Loucy (cell line): ENCODE results near the gene SORCS1.

Experiments used
- H2AFZ ChIP-seq: fragments of 200-600 bp; sonication (generic); 2 replicates; pipeline ENCODE4 v1.6.0; 2016; ENCODE audit warnings: antibody characterized with exemption, mild to moderate bottlenecking, low read length, moderate library complexity
- H3F3A ChIP-seq: fragments of 200-600 bp; 2 replicates; pipeline ENCODE4 v1.6.0; 2016; ENCODE audit warnings: antibody characterized with exemption, low read depth, mild to moderate bottlenecking
- H3K27me3 ChIP-seq: fragments of 200-600 bp; sonication (generic); 2 replicates; pipeline ENCODE4 v1.6.1; 2014; ENCODE audit warnings: low read length, mild to moderate bottlenecking; ENCODE audit not compliant: insufficient read depth, poor library complexity, severe bottlenecking
- H3K36me3 ChIP-seq: fragments of 200-600 bp; sonication (generic); 2 replicates; pipeline ENCODE4 v1.6.1; 2016; ENCODE audit warnings: low read length; ENCODE audit not compliant: insufficient read depth
- H3K4me1 ChIP-seq: fragments of 200-600 bp; sonication (generic); 2 replicates; pipeline ENCODE4 v1.5.1; 2014; ENCODE audit warnings: low read length, mild to moderate bottlenecking; ENCODE audit not compliant: insufficient read depth, poor library complexity, severe bottlenecking
- H3K4me2 ChIP-seq: fragments of 200-600 bp; sonication (generic); 2 replicates; pipeline ENCODE4 v1.6.0; 2014; ENCODE audit warnings: antibody characterized with exemption, low read length, low read depth, mild to moderate bottlenecking; ENCODE audit not compliant: poor library complexity, severe bottlenecking
- H3K4me3 ChIP-seq: fragments of 200-600 bp; sonication (generic); 2 replicates; pipeline ENCODE4 v1.5.1; 2014; ENCODE audit warnings: low read length, mild to moderate bottlenecking, mixed read lengths; ENCODE audit not compliant: poor library complexity, severe bottlenecking
- H3K79me2 ChIP-seq: fragments of 200-600 bp; sonication (generic); 2 replicates; pipeline ENCODE4 v1.6.1; 2014; ENCODE audit warnings: low read length; ENCODE audit not compliant: insufficient read depth
- H3K9ac ChIP-seq: fragments of 200-600 bp; sonication (generic); 2 replicates; pipeline ENCODE4 v1.6.0; 2014; ENCODE audit warnings: mild to moderate bottlenecking, low read depth, low read length, moderate library complexity; ENCODE audit not compliant: poor library complexity, severe bottlenecking
- H3K9me2 ChIP-seq: fragments of 200-600 bp; sonication (generic); replicated peaks from 2 replicates; pipeline ENCODE4 v1.6.1; 2016; ENCODE audit warnings: low read depth, low read length, mixed read lengths
- H3K9me3 ChIP-seq: fragments of 200-600 bp; sonication (generic); 2 replicates; pipeline ENCODE4 v1.6.1; 2014; ENCODE audit warnings: mild to moderate bottlenecking, antibody characterized with exemption, low read length, low read depth; ENCODE audit not compliant: insufficient read depth
- H4K20me1 ChIP-seq: fragments of 200-600 bp; sonication (generic); 2 replicates; pipeline ENCODE4 v1.6.0; 2014; ENCODE audit warnings: antibody characterized with exemption, low read length, mild to moderate bottlenecking; ENCODE audit not compliant: insufficient read depth, poor library complexity, severe bottlenecking
- EZH2phosphoT487 ChIP-seq: fragments of 200-600 bp; IDR thresholded peaks from 2 replicates; pipeline ENCODE4 v1.6.1; 2018; ENCODE audit warnings: antibody characterized with exemption, mild to moderate bottlenecking, moderate library complexity, borderline replicate concordance
- TF ChIP-seq, protein P1 (sequence below): fragments of 200-600 bp; sonication (generic); conservative IDR thresholded peaks from 2 replicates; pipeline ENCODE4 v1.5.1; 2014; ENCODE audit warnings: mild to moderate bottlenecking, antibody characterized with exemption, low read length

Gene SORCS1

DNA sequence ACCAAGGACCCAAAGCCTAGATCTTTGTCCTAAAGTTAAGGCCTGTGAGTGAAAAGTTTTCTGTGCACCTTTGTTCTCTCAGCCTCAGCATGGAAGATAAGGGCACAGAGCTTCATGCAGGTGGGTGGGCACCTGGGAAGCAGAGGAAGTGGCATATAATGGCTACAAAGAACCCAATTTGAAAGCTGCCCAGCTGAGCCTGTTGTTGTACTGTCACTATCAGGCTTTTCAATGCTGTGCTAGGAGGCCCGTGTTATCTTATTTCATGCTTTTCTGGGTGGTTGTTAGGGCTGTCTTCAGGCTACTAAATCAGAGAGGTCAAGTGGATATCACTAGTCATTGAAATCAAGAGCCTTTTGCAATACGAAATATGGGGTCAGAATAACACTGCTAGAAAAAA, 443.8 kb downstream of the SORCS1 start:
- Histone ChIP-seq H3K4me1 (no peaks in the 10 kb centered on the region), H3K9me2 (no peaks in the 10 kb centered on the region), H2AFZ (no peak overlapping the region)

DNA sequence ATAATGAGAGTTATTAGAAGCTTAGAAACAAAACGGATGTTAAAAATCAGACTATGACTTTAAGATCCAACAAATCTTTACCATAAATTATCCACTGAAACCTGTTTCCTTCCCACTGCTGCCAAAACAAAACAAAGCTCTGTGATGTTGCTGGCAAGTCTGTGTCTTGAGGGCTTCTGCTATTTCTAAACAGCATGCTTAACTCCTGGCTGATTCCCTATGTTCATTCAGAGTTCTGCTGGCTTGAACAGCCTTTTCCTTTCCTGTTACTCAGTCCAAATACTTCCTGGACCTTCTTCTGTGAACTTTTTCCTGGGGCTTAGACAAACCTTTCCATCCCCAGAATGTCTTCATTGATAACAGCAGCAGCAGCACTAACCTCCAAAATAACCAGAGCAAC, 448.1 kb downstream of the SORCS1 start:
- Histone ChIP-seq H3K27me3 (no peaks in the 10 kb centered on the region), H3K9me3 (no peaks in the 10 kb centered on the region), H3F3A (no peaks in the 10 kb centered on the region), H3K36me3 (no peaks in the 10 kb centered on the region), H3K4me1 (peaks cover 15% of the 10 kb centered on the region), H3K79me2 (no peaks in the 10 kb centered on the region), H3K9me2 (no peaks in the 10 kb centered on the region), H3K4me3 (no peak overlapping the region), H3K4me2 (no peak overlapping the region), H2AFZ (no peak overlapping the region), H4K20me1 (no peaks in the 10 kb centered on the region), H3K9ac (no peak overlapping the region)
- no peak for TF ChIP-seq EZH2phosphoT487
- TF ChIP-seq, protein P1, sequence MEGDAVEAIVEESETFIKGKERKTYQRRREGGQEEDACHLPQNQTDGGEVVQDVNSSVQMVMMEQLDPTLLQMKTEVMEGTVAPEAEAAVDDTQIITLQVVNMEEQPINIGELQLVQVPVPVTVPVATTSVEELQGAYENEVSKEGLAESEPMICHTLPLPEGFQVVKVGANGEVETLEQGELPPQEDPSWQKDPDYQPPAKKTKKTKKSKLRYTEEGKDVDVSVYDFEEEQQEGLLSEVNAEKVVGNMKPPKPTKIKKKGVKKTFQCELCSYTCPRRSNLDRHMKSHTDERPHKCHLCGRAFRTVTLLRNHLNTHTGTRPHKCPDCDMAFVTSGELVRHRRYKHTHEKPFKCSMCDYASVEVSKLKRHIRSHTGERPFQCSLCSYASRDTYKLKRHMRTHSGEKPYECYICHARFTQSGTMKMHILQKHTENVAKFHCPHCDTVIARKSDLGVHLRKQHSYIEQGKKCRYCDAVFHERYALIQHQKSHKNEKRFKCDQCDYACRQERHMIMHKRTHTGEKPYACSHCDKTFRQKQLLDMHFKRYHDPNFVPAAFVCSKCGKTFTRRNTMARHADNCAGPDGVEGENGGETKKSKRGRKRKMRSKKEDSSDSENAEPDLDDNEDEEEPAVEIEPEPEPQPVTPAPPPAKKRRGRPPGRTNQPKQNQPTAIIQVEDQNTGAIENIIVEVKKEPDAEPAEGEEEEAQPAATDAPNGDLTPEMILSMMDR, result no peak

More for the DNA sequence above, 443.8 kb downstream of the SORCS1 start:
- no peaks in the 10 kb centered on the region for H3K9me3 ChIP-seq
- H3K36me3 ChIP-seq, result no peaks in the 10 kb centered on the region
- no peak overlapping the region for H3K9ac ChIP-seq
- no peak overlapping the region for H3K4me2 ChIP-seq
- no peak overlapping the region for H3K4me3 ChIP-seq
- no peak for TF ChIP-seq EZH2phosphoT487
- TF ChIP-seq, protein P1, result no peak
- no peaks in the 10 kb centered on the region for H3K79me2 ChIP-seq
- no peaks in the 10 kb centered on the region for H4K20me1 ChIP-seq
- H3F3A ChIP-seq, result no peaks in the 10 kb centered on the region
- H3K27me3 ChIP-seq, result no peaks in the 10 kb centered on the region

DNA sequence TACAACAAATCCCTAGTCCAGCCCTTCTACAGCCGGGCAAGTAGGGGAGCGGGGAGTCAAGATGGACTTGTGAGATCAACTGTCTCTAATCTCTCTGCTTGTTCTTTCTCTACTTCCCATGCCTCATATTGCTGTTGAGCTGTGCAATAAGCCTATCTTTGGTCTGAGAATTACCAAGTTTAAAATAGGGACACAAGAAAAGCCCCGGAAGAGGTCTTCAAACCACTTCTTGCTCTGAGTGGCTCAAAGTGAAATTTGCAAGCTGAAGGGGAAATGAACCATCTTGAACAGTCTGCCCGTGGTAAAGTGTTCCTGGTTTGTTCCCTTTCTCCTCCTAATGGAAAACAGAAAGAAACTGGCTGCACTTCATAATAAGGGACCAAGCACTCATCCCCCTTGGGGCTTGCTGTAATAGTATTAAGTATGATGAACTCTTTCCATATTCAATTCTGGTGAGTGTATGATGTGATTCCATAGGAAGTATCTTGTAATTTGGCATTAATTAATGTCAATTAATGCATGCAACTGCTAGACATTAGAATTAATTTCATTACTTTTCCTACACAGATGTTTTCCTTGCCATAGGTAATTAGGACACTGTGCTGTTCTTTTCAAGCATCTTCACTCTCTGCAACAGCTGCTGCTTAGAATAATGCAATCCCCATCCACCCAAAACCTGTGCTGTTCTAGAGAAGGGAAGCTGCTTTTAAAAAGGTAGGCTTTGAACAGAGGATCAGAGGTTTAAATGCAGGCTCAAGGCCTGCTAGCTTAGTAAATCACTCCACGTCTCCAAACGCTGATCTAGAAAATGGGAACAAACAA, 449.6 kb downstream of the SORCS1 start:
- Histone ChIP-seq H3K27me3 (no peaks in the 10 kb centered on the region), H3K36me3 (no peaks in the 10 kb centered on the region), H3F3A (no peaks in the 10 kb centered on the region), H3K4me1 (peaks cover 15% of the 10 kb centered on the region), H3K79me2 (no peaks in the 10 kb centered on the region), H3K4me3 (no peak overlapping the region), H3K9me2 (no peaks in the 10 kb centered on the region), H2AFZ (peak overlapping the region; percentile 54; the same call in 1 of the 2 replicates), H3K9me3 (no peaks in the 10 kb centered on the region), H3K4me2 (no peak overlapping the region), H3K9ac (no peak overlapping the region), H4K20me1 (no peaks in the 10 kb centered on the region)
- TF ChIP-seq, protein P1, result no peak
- no peak for TF ChIP-seq EZH2phosphoT487
